ENCODE results near the gene PMM1.

- TF ChIP-seq POLR2A (IDR thresholded peaks at IDR 0.05), result peak; percentile 58
- TF ChIP-seq CTCF (IDR thresholded peaks at IDR 0.05), result peak; percentile 56 to 65 (median 64)
These were observed 45.6 kb downstream of the PMM1 start, which contains the start of gene POLR3H for GRCh38 chr22:41543854-41544670.
